Loucy (cell line): ENCODE data around the gene PLPP3.

ENCODE experiments used
- CTCF ChIP-seq: fragments of 200-600 bp; sonication (generic); conservative IDR thresholded peaks from 2 replicates; pipeline ENCODE4 v1.5.1; 2014; ENCODE audit warnings: mild to moderate bottlenecking, antibody characterized with exemption, low read length
- EZH2phosphoT487 ChIP-seq: fragments of 200-600 bp; IDR thresholded peaks from 2 replicates; pipeline ENCODE4 v1.6.1; 2018; ENCODE audit warnings: antibody characterized with exemption, mild to moderate bottlenecking, moderate library complexity, borderline replicate concordance

GRCh38 chr1:56537660-56538059 lies 41.7 kb downstream of the PLPP3 start:
- TF ChIP-seq CTCF (no peak), EZH2phosphoT487 (no peak)
